Left renal cortex interstitium (tissue), 4 donors: ENCODE measurements around the gene CCDC158. TPM values are rescaled to one million over a fixed set of nuclear protein-coding genes. Genes with fewer than 3 reads are reported as not detected.
"Not testable (repeated sequence)": the region's sequence is repeated elsewhere in the genome, so short reads cannot be mapped to it uniquely, and the experiment has no call there.

Experiments used
- DNase-seq, 4 donors: peaks; one replicate each; pipeline ENCODE4 v3.0.0-alpha.2; 2013; ENCODE audit warnings: low read depth in 4 of 4, low spot score in 2 of 4, missing footprints in 1 of 4
- polyA plus RNA-seq, 4 donors: library from polyadenylated mRNA; unstranded; fragments of 120-200 nt; gene quantifications; one replicate each; pipeline ENCODE4 v1.2.1, GENCODE V29; 2013; ENCODE audit not compliant: insufficient read length in 4 of 4

The CCDC158 gene
- polyA plus RNA-seq, 4 donors = 0.58 to 1.2 (median 0.88) TPM

- no peak for DNase-seq
Observed at GRCh38 chr4:76283900-76284299, 137.0 kb downstream of the CCDC158 start.

DNA sequence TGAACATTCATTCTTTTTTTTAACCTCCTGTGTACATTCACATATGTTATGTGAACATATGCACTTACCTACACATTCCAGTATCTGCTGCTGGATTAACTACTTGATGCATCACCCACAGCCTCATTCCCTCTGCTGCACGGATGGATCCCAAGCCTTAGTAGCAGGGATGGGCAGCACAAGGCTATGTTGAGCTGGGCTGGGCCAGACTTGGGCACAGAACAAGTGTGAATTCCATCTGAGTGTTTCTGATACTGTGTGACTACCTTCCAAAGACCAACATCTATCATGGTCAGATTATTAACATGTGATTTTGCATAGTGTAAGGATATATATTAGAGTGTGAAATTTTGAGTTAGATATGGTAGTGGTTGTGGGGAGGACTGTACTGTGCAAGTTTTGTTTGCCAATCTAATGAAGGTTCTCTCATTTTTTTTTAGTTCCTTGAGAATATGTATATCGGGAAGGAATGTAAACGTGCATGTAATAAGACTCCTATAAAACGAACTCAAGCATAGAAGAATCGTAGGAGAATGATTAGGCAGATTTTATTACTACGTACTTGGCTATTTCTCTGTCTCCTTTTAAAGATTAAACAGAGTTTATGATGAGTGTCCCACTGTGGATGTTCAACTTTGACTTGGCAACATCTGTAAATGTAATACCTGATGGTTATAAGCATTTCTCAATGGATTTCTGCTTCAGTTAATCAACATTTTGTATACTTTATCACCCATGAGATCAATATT is 137.8 kb downstream of the CCDC158 start:
- DNase-seq = no peak

- DNase-seq = not testable (repeated sequence)
Observed at GRCh38 chr4:76281594-76281993, 139.3 kb downstream of the CCDC158 start.

DNA sequence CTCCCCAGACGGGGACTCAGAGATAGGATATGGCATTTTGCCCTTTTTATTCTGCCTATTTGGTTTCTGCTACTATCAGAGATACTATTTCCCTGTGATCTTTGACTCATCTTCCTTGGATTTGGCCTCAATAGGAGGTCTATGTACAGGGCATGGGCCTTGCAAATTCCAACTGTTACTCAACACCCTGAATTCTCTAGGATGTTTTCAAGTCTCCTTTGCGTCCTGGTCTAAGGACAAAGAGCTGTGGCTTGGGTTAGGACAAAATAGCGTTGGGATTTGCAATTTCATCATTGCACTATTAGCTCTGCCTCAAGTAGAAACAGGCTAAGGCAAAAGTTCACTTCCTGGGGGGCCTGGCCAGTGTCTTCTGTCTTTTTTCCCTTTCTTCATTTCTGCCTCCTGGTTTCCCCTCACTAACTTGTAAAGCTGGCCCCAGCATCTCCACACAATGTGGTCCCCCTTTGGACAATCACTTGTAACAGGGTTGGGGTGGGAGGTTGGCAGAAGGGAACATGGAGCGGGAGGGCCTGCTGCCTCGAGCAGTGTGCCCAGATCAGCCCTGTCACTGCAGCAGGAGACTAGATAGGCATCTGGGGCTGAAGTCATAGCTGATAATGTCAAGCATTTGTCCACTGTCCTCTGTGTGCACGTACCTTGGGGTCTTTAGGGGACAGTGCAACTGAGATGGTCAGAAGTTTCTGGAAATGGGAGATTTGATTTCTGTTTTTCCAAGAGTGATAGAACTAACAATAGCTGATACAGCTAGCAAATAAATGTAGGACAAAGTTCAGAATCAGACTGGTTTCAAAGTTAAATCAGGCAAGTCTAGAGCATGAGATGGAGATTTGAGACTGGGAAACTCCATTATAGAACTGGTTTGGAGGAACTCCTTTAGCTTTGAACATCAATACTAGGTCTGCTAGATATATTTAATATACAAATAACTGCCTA is 140.2 kb downstream of the CCDC158 start:
- DNase-seq = no peak

- no peak for DNase-seq
Observed at GRCh38 chr4:76279462-76279861, 141.5 kb downstream of the CCDC158 start.

- DNase-seq = no peak
Observed at GRCh38 chr4:76278583-76278982, 142.4 kb downstream of the CCDC158 start.

DNA sequence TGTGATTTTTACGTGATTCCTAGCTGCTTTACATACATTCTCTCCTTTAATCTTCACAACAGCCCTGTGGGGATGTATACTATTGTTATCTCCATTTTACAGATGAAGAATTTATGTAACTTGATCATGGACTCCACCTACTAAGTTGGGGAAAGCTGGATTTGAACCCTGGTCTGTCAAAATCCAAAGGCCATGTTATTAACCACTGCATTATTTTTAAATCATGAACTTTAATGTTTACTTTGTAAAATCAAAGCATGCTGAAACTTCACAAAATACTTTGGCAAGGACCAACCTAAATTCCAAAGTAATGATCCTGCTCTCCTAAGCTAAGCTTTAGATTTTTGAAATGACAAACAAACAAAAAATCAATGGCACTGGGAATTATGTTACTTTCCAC is 143.3 kb downstream of the CCDC158 start:
- no peak for DNase-seq

- DNase-seq = no peak
Observed at GRCh38 chr4:76276813-76277212, 144.1 kb downstream of the CCDC158 start.

DNA sequence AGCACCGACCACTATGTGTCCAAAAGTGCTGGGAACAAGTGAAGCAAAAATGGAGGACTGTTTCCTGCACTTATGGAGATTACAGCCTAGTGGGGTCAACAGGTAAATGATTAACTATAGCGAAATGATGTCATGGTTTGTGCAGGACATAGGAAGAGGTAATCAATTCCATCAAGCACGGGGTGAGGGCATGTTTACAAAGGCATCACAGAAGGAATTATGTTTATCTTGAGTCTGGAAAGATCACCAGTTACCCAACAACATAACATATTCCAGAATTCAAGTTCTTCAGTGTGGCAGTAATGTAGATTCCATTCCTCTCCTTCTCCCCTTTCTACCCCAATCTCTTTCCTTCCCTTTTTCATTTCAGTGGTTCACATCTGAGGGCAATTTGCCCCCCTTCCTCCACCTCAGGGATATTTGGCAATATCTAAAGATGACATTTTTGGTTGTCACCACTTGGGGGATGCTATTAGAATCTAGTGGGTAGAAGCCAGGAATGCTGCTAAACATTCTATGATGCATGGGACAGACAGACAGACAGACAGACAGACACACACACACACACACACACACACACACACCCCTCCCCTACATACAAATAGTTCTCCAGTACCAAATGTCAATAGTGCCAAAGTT is 145.3 kb downstream of the CCDC158 start:
- DNase-seq = no peak

DNA sequence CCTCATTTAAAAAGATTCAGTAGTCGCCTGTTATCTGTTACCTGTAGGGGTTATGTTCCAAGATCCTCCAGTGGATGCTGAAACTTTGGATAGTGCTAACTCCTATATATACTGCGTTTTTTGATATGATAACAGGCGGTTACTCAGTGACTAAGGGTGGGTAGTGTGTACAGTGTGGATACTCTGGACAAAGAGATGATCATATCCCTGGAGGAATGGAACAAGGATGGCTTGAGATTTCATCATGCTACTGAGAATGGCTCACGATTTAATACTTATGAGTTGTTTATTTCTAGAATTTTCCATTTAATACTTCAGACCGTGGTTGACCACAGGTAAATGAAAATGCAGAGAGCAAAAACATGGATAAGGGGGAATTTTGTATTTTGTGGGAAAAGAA is 147.9 kb downstream of the CCDC158 start:
- no peak for DNase-seq

GRCh38 chr4:76272582-76272981 is 148.4 kb downstream of the CCDC158 start:
- no peak for DNase-seq

DNA sequence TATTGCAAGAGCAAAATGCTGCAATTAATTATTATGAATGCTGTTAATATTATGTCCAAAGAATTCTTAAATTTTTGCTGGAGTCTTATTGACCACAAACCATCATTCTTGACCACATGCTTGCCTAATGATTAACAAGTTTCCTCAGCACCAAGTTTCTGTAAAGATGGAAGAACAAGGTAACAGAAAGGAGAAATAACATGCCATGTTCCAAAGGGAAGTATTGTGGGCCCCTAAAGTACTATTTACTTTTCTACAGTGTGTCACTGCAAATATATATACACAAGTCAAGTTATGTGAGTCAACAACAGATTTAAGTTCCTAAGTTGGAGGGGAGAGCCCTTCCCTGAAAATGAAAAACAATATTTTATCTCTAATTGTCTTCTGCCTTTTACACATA is 148.9 kb downstream of the CCDC158 start:
- DNase-seq = no peak

DNA sequence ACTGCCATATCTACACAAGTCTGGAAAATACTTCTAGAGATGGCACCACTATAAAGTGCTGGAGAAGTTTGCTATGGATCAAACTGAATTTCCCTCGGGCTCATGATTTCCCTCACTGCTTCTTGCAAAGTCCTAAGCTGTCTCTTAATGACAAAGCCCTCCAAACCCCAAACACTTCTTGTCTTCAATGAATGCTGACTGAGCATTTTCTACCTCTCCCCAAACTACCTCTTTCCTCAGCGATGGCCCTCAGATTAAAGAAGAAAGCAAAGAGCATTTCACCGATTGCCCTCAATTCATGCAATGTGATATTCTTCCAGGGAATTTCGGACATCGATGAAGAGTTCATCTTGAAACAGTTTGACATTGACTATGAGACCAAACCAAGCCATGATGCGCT is 149.7 kb downstream of the CCDC158 start:
- no peak for DNase-seq

DNA sequence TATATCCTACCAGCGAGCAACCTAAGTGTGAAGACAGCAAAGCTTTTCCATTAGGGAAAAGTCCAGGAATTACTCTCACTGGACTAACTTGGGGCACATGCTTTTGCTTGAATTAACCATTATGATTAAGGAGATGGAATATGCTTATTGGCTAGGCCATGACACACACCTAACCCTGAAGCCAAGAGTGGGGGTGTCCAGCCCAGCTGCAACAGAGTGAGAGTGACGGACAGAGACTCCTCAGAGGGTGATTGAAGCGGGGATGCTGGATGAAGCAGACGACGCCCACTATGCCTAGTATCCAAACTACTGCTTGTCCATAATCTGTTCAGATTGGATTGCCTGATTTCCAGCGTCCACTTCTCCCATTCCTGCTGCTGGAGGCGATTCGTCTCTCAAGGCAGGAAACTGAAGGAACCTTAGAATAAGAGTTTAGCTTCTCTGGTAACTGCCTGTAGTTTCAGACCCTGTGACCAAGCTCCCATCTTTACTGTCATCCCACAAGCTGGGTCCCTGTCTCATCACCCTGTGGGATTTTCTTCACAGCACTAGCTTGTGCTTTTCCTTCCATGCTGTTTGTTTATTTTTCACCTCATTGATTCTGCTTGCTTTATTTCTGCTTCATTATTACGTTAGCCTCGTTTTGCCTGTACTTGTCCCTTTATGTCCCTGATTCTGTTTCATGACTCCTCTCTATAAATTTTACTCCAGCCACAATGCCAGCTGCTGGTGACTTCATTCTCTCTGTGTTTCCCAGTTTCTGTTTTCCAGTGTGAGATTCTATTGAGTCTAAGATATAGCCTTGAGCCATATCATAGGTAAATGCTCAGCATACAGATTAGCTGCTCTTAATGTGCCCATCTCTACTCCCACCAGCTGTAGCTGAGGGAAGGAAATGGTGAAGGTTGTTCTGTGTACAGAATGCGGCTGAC is 150.4 kb downstream of the CCDC158 start:
- DNase-seq = no peak

- DNase-seq = no peak
Observed at GRCh38 chr4:76267811-76268210, 153.1 kb downstream of the CCDC158 start.

DNA sequence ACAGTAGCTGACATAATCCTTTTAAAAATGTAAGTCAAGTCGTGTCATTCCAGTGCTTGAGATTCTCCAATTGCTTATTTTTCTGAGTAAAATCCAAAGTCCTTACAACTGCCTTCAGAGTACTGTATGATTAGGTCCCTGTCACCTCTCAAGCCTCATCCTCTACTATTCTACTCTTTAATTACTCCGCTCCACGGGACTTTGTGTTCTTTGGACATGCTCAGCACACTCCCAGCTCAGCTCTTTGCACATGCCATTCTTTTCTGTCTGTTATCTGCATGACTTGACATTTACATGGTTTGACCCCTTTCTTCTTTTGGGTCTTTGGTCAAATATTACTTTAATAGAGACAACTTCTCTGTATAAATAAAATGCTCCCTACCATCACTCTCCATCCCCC is 154.3 kb downstream of the CCDC158 start:
- DNase-seq = no peak

DNA sequence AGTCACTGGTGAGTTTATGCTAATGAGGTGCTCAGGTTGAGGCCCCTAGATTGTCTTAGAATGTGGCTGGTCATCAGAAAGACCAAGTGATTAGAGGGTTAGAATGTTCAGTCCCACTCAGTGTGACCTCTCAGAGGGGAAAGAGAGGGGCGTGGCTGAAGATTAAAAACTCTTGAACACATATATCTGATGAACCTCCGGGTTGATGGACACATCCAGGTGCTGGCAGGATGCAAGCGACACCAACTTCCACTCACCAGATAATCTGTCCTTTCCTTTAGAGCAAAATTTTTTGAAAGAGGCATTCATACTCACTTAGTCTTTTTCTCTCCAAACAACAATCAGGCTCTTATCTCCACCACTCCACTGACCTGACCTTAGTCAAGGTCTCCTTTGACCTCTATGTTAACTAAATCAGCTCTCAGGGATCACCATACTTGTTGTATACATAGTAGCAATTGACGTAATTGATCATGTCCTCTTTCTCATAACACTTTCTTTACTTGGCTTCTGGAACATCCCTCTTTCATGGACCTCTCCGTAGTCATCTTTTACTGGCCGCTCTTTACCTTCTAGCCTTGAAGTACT is 155.2 kb downstream of the CCDC158 start:
- no peak for DNase-seq
